ENCODE results near the gene ZNF285.
A peak's percentile ranks its signal among the peaks of the same experiment; 100 is the strongest.

Gene ZNF285

GRCh38 chr19:44374789-44375188 lies 26.6 kb downstream of the ZNF285 start:
- no peak for DNase-seq
- H3K27me3 ChIP-seq, result no peaks in the 10 kb centered on the region
- H3K4me1 ChIP-seq, result no peaks in the 10 kb centered on the region
- no peaks in the 10 kb centered on the region for H3K36me3 ChIP-seq
- no peaks in the 10 kb centered on the region for H3K9me3 ChIP-seq
- no peak overlapping the region for H3K4me3 ChIP-seq (ENCODE audit: low read depth, low read length)
- TF ChIP-seq CTCF (IDR thresholded peaks at IDR 0.05; ENCODE audit: low read depth, low read length), result no peak

GRCh38 chr19:44371815-44372480 lies 29.5 kb downstream of the ZNF285 start:
- Histone ChIP-seq H3K4me1 (no peaks in the 10 kb centered on the region), H3K27me3 (no peaks in the 10 kb centered on the region), H3K36me3 (no peaks in the 10 kb centered on the region), H3K4me3 (ENCODE audit: low read depth, low read length) (no peak overlapping the region), H3K9me3 (no peaks in the 10 kb centered on the region)
- DNase-seq, result no peak
- no peak for TF ChIP-seq CTCF (IDR thresholded peaks at IDR 0.05; ENCODE audit: low read depth, low read length)

GRCh38 chr19:44367024-44367423 lies 34.4 kb downstream of the ZNF285 start:
- Histone ChIP-seq H3K9me3 (no peaks in the 10 kb centered on the region), H3K4me1 (no peaks in the 10 kb centered on the region), H3K27me3 (no peaks in the 10 kb centered on the region), H3K36me3 (no peaks in the 10 kb centered on the region), H3K4me3 (ENCODE audit: low read depth, low read length) (peak overlapping the region; percentile 35; the same call in 1 of the 2 replicates)
- TF ChIP-seq CTCF (IDR thresholded peaks at IDR 0.05; ENCODE audit: low read depth, low read length), result no peak
- peak; percentile 42 for DNase-seq

GRCh38 chr19:44356383-44357111 lies 44.9 kb downstream of the ZNF285 start, which contains the start of gene ZNF112:
Gene ZNF112, minus strand, starts transcription at chr19:44356680. Its CDS starts 16,141 bp downstream, at chr19:44340539.
- Histone ChIP-seq H3K36me3 (no peaks in the 10 kb centered on the region), H3K27me3 (no peaks in the 10 kb centered on the region), H3K9me3 (no peaks in the 10 kb centered on the region), H3K4me1 (no peaks in the 10 kb centered on the region), H3K4me3 (ENCODE audit: low read depth, low read length) (peak within 1 kb of the TSS; percentile 78)
- DNase-seq, result peak; percentile 89
- TF ChIP-seq CTCF (IDR thresholded peaks at IDR 0.05; ENCODE audit: low read depth, low read length), result no peak

- no peak for DNase-seq
- TF ChIP-seq CTCF (IDR thresholded peaks at IDR 0.05; ENCODE audit: low read depth, low read length), result no peak
- Histone ChIP-seq H3K4me1 (no peaks in the 10 kb centered on the region; the same call in 1 of the 2 replicates), H3K36me3 (peaks cover 6% of the 10 kb centered on the region), H3K4me3 (ENCODE audit: low read depth, low read length) (no peak overlapping the region), H3K27me3 (no peaks in the 10 kb centered on the region), H3K9me3 (no peaks in the 10 kb centered on the region)
Measured at GRCh38 chr19:44346556-44346955, 54.9 kb downstream of the ZNF285 start.

- H3K4me1 ChIP-seq, result no peaks in the 10 kb centered on the region; the same call in 1 of the 2 replicates
- no peaks in the 10 kb centered on the region for H3K27me3 ChIP-seq
- no peak for DNase-seq
- H3K9me3 ChIP-seq, result no peaks in the 10 kb centered on the region
- TF ChIP-seq CTCF (IDR thresholded peaks at IDR 0.05; ENCODE audit: low read depth, low read length), result no peak
- no peak overlapping the region for H3K4me3 ChIP-seq (ENCODE audit: low read depth, low read length)
- peaks cover 6% of the 10 kb centered on the region for H3K36me3 ChIP-seq
Measured at GRCh38 chr19:44345959-44346358, 55.4 kb downstream of the ZNF285 start.

Data from BE2C (cell line).